Measurements from ENCODE around the gene TSPAN14. TPM values are rescaled to one million over a fixed set of nuclear protein-coding genes. Genes with fewer than 3 reads are reported as not detected.

The TSPAN14 gene
- total and polyA plus RNA-seq, 2 of the 13 experiments (the other 11 are each of a cell fraction or from before 2014, with no cell fraction given) = 24.1 to 80.6 TPM

DNA sequence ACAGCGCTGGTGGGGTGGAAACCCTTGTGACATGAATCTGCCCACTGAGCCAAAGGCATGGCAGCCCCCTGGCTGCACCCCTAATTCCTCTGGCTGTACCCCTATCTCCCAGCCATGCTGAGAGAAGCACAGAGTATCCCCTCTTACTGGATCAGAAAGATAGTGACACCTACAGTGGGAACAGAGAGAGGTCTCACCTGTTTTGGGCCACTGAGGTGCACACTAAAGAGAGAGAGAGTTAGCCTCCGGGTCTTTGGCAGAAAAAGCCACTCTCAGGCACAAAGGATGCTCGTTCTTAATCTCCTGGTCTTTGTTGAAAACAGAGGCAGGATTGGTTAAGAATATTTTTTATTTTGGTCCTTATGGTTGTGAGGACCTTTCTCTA lies 11.3 kb downstream of the TSPAN14 start (continued):
- TF ChIP-seq ZNF446 (CRISPR knock-in tag; IDR thresholded peaks at IDR 0.05) (no peak), POLR2G (IDR thresholded peaks at IDR 0.05; ENCODE audit: low read depth, low read length) (no peak), SIN3B (IDR thresholded peaks at IDR 0.05; ENCODE audit: low read length) (no peak), ZNF382 (CRISPR knock-in tag; IDR thresholded peaks at IDR 0.05; ENCODE audit: borderline replicate concordance) (no peak)
- TF ChIP-seq, protein P1, sequence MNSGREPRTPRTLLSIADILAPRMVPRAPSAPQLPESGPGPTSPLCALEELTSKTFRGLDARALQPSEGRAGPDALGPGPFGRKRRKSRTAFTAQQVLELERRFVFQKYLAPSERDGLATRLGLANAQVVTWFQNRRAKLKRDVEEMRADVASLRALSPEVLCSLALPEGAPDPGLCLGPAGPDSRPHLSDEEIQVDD (CRISPR knock-in tag; IDR thresholded peaks at IDR 0.05; ENCODE audit: borderline replicate concordance) = no peak
- TF ChIP-seq, protein P2, sequence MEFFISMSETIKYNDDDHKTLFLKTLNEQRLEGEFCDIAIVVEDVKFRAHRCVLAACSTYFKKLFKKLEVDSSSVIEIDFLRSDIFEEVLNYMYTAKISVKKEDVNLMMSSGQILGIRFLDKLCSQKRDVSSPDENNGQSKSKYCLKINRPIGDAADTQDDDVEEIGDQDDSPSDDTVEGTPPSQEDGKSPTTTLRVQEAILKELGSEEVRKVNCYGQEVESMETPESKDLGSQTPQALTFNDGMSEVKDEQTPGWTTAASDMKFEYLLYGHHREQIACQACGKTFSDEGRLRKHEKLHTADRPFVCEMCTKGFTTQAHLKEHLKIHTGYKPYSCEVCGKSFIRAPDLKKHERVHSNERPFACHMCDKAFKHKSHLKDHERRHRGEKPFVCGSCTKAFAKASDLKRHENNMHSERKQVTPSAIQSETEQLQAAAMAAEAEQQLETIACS (CRISPR knock-in tag; IDR thresholded peaks at IDR 0.05) = no peak

DNA sequence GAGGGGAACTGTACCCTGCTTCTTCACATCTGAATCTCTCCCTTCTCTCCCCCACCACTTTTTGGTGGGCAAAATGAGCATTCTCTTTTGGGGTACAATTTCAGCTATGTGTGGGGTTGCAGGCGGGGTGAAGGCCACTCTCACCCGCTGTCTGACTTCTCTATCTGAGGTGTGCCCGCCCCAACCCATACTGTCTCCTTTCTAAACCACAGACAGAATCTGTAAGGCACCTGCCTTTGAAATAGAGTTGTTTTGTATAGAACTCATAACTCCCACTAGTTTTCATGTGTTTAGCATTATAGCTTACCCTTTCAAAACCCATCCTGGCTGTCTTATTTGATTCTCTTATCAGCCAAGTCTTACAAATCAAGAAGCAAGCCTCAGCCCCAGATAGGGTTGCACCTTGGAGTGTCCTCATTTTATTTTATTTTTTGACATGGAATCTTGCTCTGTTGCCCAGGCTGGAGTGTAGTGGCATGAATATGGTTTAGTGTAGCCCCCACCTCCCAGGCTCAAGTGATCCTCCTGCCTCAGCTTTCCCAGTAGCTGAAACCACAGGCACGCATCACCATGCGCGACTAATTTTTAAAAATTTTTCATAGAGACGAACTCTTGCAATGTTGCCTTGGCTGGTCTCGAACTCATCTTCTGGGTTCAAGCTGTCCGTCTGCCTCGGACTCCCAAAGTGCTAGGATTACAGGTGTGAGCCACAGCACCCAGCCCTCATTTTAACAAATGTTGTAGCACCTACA lies 11.9 kb downstream of the TSPAN14 start:
- Histone ChIP-seq H3K9me3 (ENCODE audit: low read length) (no peaks in the 10 kb centered on the region), H3K9ac (ENCODE audit: insufficient read depth, low read depth, low read length) (no peak overlapping the region), H3K27me3 (ENCODE audit: control insufficient read depth in 1 of 2, insufficient read depth in 2 of 2, low read length in 2 of 2) (no peaks in the 10 kb centered on the region), H3K4me1 (ENCODE audit: insufficient read depth, low read length) (peaks cover 97% of the 10 kb centered on the region), H3K79me2 (ENCODE audit: insufficient read depth, low read length) (peaks cover 100% of the 10 kb centered on the region), H4K20me1 (ENCODE audit: insufficient read depth, low read length) (peaks cover 35% of the 10 kb centered on the region; the same call in 1 of the 2 replicates), H3K4me2 (ENCODE audit: low read depth, low read length) (no peak overlapping the region), H2AFZ (ENCODE audit: low read length) (no peak overlapping the region), H3K4me3 (replicated peaks in 1 of 3; ENCODE audit: insufficient read depth in 1 of 3, low read depth in 2 of 3, low read length in 3 of 3) (no peak overlapping the region), H3K27ac (ENCODE audit: extremely low read length, insufficient read depth, low read length) (peak overlapping the region; percentile 90), H3K36me3 (replicated peaks in 1 of 2; ENCODE audit: control insufficient read depth in 1 of 2, insufficient read depth in 2 of 2, low read length in 2 of 2) (peaks cover 8 to 33% of the 10 kb centered on the region in 2 experiments; a peak in 4 of 5 replicates)
- ChIA-PET POLR2A (interaction anchor here (1.1 to 2.8 kb wide), 2 partner anchors 26 to 33 kb away, joined by 3 to 25 read pairs; no protein-coding TSS in a partner anchor), CTCF (ENCODE audit: low intra/inter-chr PET ratio, low total read pairs) (no interaction called here)
- 95% methylated on average over 10 of the region's 10 CpGs for WGBS (ENCODE audit: low lambda C conversion rate)
- ATAC-seq = no peak
- intact Hi-C loops (cut with micrococcal nuclease; ENCODE audit: unreplicated experiment) (loop anchor here (2.0 kb wide), 1 partner anchor 33 kb away; no protein-coding TSS in a partner anchor), in situ Hi-C loops (cut with HindIII; ENCODE audit: extremely low pct_ligation_motif_present, low pct_unique_long_range_greater_than_20kb) (no loop called here)
- TF ChIP-seq ZNF343 (CRISPR knock-in tag; IDR thresholded peaks at IDR 0.05) = no peak
- BruUV-seq (replicated peaks) = no TSS peak
- DNase-seq (ENCODE audit: low spot score) = no peak
- no peak for FAIRE-seq
